Mesendoderm (in vitro differentiated cells): ENCODE measurements around the gene ADGRL1.
A peak's percentile ranks its signal among the peaks of the same experiment; 100 is the strongest.

Source experiments
- DNase-seq: peaks from one replicate; pipeline ENCODE4 v3.0.0; 2013
- H2AK5ac ChIP-seq: 2 replicates; pipeline ENCODE4 v1.6.1; 2013; ENCODE audit warnings: low read length, inconsistent platforms
- H2BK120ac ChIP-seq: 2 replicates; pipeline ENCODE4 v1.6.1; 2013; ENCODE audit warnings: low read depth, mild to moderate bottlenecking, low read length, moderate library complexity, mixed read lengths
- H2BK15ac ChIP-seq: replicated peaks from 2 replicates; pipeline ENCODE4 v1.6.1; 2013; ENCODE audit warnings: low read depth, mild to moderate bottlenecking, moderate library complexity
- H2BK5ac ChIP-seq: 2 replicates; pipeline ENCODE4 v1.6.1; 2013; ENCODE audit warnings: low read length, inconsistent platforms
- H3K18ac ChIP-seq: 2 replicates; pipeline ENCODE4 v1.6.1; 2013; ENCODE audit warnings: mild to moderate bottlenecking, low read length, mixed read lengths
- H3K23ac ChIP-seq: one replicate; pipeline ENCODE4 v1.6.1; 2013; ENCODE audit warnings: low read length
- H3K27ac ChIP-seq: 2 replicates; pipeline ENCODE4 v1.5.1; 2013; ENCODE audit warnings: low read depth, mild to moderate bottlenecking, inconsistent platforms, low read length, moderate library complexity
- H3K27me3 ChIP-seq: 2 replicates; pipeline ENCODE4 v1.6.1; 2013; ENCODE audit warnings: low read length, control low read depth, mild to moderate bottlenecking, inconsistent platforms; ENCODE audit not compliant: insufficient read depth, poor library complexity
- H3K36me3 ChIP-seq: 2 replicates; pipeline ENCODE4 v1.6.1; 2013; ENCODE audit warnings: low read length, inconsistent platforms; ENCODE audit not compliant: control insufficient read depth, insufficient read depth
- H3K4ac ChIP-seq: one replicate; pipeline ENCODE4 v1.6.1; 2013; ENCODE audit warnings: low read depth, mild to moderate bottlenecking, low read length, moderate library complexity
- H3K4me1 ChIP-seq: 2 replicates; pipeline ENCODE4 v1.6.1; 2013; ENCODE audit warnings: low read depth, low read length, inconsistent platforms; ENCODE audit not compliant: control insufficient read depth
- H3K4me2 ChIP-seq: 2 replicates; pipeline ENCODE4 v1.6.1; 2013; ENCODE audit warnings: low read length
- H3K4me3 ChIP-seq: 2 replicates; pipeline ENCODE4 v1.5.1; 2013; ENCODE audit warnings: mild to moderate bottlenecking, low read length
- H3K56ac ChIP-seq: one replicate; pipeline ENCODE4 v1.6.1; 2013; ENCODE audit warnings: low read length
- H3K79me1 ChIP-seq: 2 replicates; pipeline ENCODE4 v1.6.1; 2013; ENCODE audit warnings: low read length, inconsistent platforms
- H3K79me2 ChIP-seq: 2 replicates; pipeline ENCODE4 v1.6.1; 2013; ENCODE audit warnings: mild to moderate bottlenecking, low read length; ENCODE audit not compliant: control insufficient read depth, insufficient read depth
- H3K9ac ChIP-seq: 2 replicates; pipeline ENCODE4 v1.6.1; 2013; ENCODE audit warnings: low read length, inconsistent platforms
- H4K5ac ChIP-seq: one replicate; pipeline ENCODE4 v1.6.1; 2013; ENCODE audit warnings: low read length
- H4K8ac ChIP-seq: one replicate; pipeline ENCODE4 v1.6.1; 2013; ENCODE audit warnings: low read depth, mild to moderate bottlenecking, control low read depth, low read length, moderate library complexity
- WGBS: extraction: QIAGEN DNeasy Blood & Tissue Kit; methylation state at CpG from one replicate; pipeline ENCODE4 v1.1.7; 2013; ENCODE audit warnings: low lambda C conversion rate, missing lambda C conversion rate; ENCODE audit not compliant: insufficient coverage; ENCODE audit errors: extremely low coverage; 5-methylcytosine and 5-hydroxymethylcytosine counted together

Gene ADGRL1

GRCh38 chr19:14168259-14168972 lies 37.6 kb downstream of the ADGRL1 start:
- H2BK15ac ChIP-seq = no peak overlapping the region
- no peak overlapping the region for H3K4me3 ChIP-seq
- no peak overlapping the region for H3K27ac ChIP-seq
- WGBS = no CpG with 5 or more reads among the region's 19 CpGs
- H3K36me3 ChIP-seq = peaks cover 5% of the 10 kb centered on the region
- no peak overlapping the region for H2BK5ac ChIP-seq
- no peak overlapping the region for H3K23ac ChIP-seq
- no peaks in the 10 kb centered on the region for H3K27me3 ChIP-seq
- DNase-seq = no peak
- no peak overlapping the region for H4K5ac ChIP-seq
- no peaks in the 10 kb centered on the region for H3K79me1 ChIP-seq
- H3K4me1 ChIP-seq = no peaks in the 10 kb centered on the region
- no peak overlapping the region for H3K4me2 ChIP-seq
- H3K79me2 ChIP-seq = no peaks in the 10 kb centered on the region
- H3K4ac ChIP-seq = no peak overlapping the region
- no peak overlapping the region for H2BK120ac ChIP-seq
- no peak overlapping the region for H3K9ac ChIP-seq
- no peak overlapping the region for H4K8ac ChIP-seq
- H3K18ac ChIP-seq = no peak overlapping the region
- no peak overlapping the region for H3K56ac ChIP-seq
- no peak overlapping the region for H2AK5ac ChIP-seq

GRCh38 chr19:14167576-14168138 lies 38.3 kb downstream of the ADGRL1 start:
- H2BK5ac ChIP-seq = no peak overlapping the region
- no peaks in the 10 kb centered on the region for H3K4me1 ChIP-seq
- no peaks in the 10 kb centered on the region for H3K79me2 ChIP-seq
- no peak overlapping the region for H3K4me2 ChIP-seq
- H4K8ac ChIP-seq = no peak overlapping the region
- H2AK5ac ChIP-seq = no peak overlapping the region
- H3K27ac ChIP-seq = no peak overlapping the region
- no peaks in the 10 kb centered on the region for H3K79me1 ChIP-seq
- no peak for DNase-seq
- no peak overlapping the region for H3K9ac ChIP-seq
- no peak overlapping the region for H2BK15ac ChIP-seq
- no peaks in the 10 kb centered on the region for H3K27me3 ChIP-seq
- peaks cover 7% of the 10 kb centered on the region for H3K36me3 ChIP-seq
- H3K4me3 ChIP-seq = no peak overlapping the region
- H4K5ac ChIP-seq = no peak overlapping the region
- WGBS = no CpG with 5 or more reads among the region's 18 CpGs
- no peak overlapping the region for H3K4ac ChIP-seq
- no peak overlapping the region for H3K23ac ChIP-seq
- H2BK120ac ChIP-seq = no peak overlapping the region
- H3K56ac ChIP-seq = no peak overlapping the region
- no peak overlapping the region for H3K18ac ChIP-seq

GRCh38 chr19:14166999-14167575 lies 38.9 kb downstream of the ADGRL1 start:
- no peak overlapping the region for H3K4me3 ChIP-seq
- H2BK120ac ChIP-seq = no peak overlapping the region
- peaks cover 7% of the 10 kb centered on the region for H3K36me3 ChIP-seq
- no peak overlapping the region for H2AK5ac ChIP-seq
- no peak overlapping the region for H3K18ac ChIP-seq
- H3K4ac ChIP-seq = no peak overlapping the region
- H3K27ac ChIP-seq = no peak overlapping the region
- H3K4me2 ChIP-seq = no peak overlapping the region
- no peaks in the 10 kb centered on the region for H3K4me1 ChIP-seq
- H2BK5ac ChIP-seq = no peak overlapping the region
- no peak overlapping the region for H4K8ac ChIP-seq
- DNase-seq = no peak
- no peak overlapping the region for H3K23ac ChIP-seq
- no peaks in the 10 kb centered on the region for H3K79me2 ChIP-seq
- WGBS = no CpG with 5 or more reads among the region's 12 CpGs
- H3K56ac ChIP-seq = no peak overlapping the region
- no peaks in the 10 kb centered on the region for H3K79me1 ChIP-seq
- no peak overlapping the region for H4K5ac ChIP-seq
- no peak overlapping the region for H2BK15ac ChIP-seq
- H3K27me3 ChIP-seq = no peaks in the 10 kb centered on the region
- no peak overlapping the region for H3K9ac ChIP-seq

- peak overlapping the region; percentile 15 for H3K56ac ChIP-seq
- no peak overlapping the region for H2BK5ac ChIP-seq
- no peak overlapping the region for H3K23ac ChIP-seq
- H2BK15ac ChIP-seq = no peak overlapping the region
- H3K4me3 ChIP-seq = no peak overlapping the region
- H2AK5ac ChIP-seq = no peak overlapping the region
- no peak overlapping the region for H3K4me2 ChIP-seq
- DNase-seq = no peak
- H3K4me1 ChIP-seq = no peaks in the 10 kb centered on the region
- H3K79me1 ChIP-seq = no peaks in the 10 kb centered on the region
- H4K8ac ChIP-seq = no peak overlapping the region
- no peak overlapping the region for H3K9ac ChIP-seq
- H3K18ac ChIP-seq = no peak overlapping the region
- H3K27ac ChIP-seq = no peak overlapping the region
- H3K79me2 ChIP-seq = no peaks in the 10 kb centered on the region
- no CpG with 5 or more reads among the region's 20 CpGs for WGBS
- H4K5ac ChIP-seq = no peak overlapping the region
- H3K4ac ChIP-seq = no peak overlapping the region
- no peak overlapping the region for H2BK120ac ChIP-seq
- no peaks in the 10 kb centered on the region for H3K27me3 ChIP-seq
- peaks cover 5% of the 10 kb centered on the region for H3K36me3 ChIP-seq
Observed at GRCh38 chr19:14165990-14166830, 39.8 kb downstream of the ADGRL1 start.

- no CpG with 5 or more reads among the region's 16 CpGs for WGBS
- H3K23ac ChIP-seq = no peak overlapping the region
- H3K36me3 ChIP-seq = peaks cover 5% of the 10 kb centered on the region
- H3K9ac ChIP-seq = no peak overlapping the region
- H3K56ac ChIP-seq = no peak overlapping the region
- no peaks in the 10 kb centered on the region for H3K4me1 ChIP-seq
- no peak overlapping the region for H4K8ac ChIP-seq
- H3K27me3 ChIP-seq = no peaks in the 10 kb centered on the region
- H3K18ac ChIP-seq = no peak overlapping the region
- H3K79me2 ChIP-seq = no peaks in the 10 kb centered on the region
- H4K5ac ChIP-seq = no peak overlapping the region
- H3K79me1 ChIP-seq = no peaks in the 10 kb centered on the region
- no peak overlapping the region for H2BK120ac ChIP-seq
- H2BK15ac ChIP-seq = no peak overlapping the region
- H2AK5ac ChIP-seq = no peak overlapping the region
- no peak for DNase-seq
- no peak overlapping the region for H3K4me3 ChIP-seq
- no peak overlapping the region for H3K4me2 ChIP-seq
- no peak overlapping the region for H2BK5ac ChIP-seq
- no peak overlapping the region for H3K27ac ChIP-seq
- H3K4ac ChIP-seq = no peak overlapping the region
Observed at GRCh38 chr19:14164724-14165493, 41.1 kb downstream of the ADGRL1 start.
